ENCODE results near the gene PPP3R1. TPM values are rescaled to one million over a fixed set of nuclear protein-coding genes. Genes with fewer than 3 reads are reported as not detected.

Gene PPP3R1
- 38.6 TPM for total RNA-seq
- long read RNA-seq, partial matches to known transcripts: 0 of 2 reads
- long read RNA-seq, other reads (novel, unspliced or antisense): 0 of 2 reads

GRCh38 chr2:68252400-68253218 lies at the start of gene PPP3R1:
PPP3R1 (minus strand) TSS chr2:68252532; CDS start chr2:68252127, 405 bp downstream.
- ATAC-seq (ENCODE audit: poor library complexity) (peak; percentile 97), DNase-seq (peak; percentile 96)
- intact Hi-C loops (cut with DNase I): no loop called here

- intact Hi-C loops (cut with DNase I): no loop called here
- DNase-seq (no peak), ATAC-seq (ENCODE audit: poor library complexity) (no peak)
Measured at GRCh38 chr2:68295516-68295915, 43.2 kb upstream of the PPP3R1 start.

DNA sequence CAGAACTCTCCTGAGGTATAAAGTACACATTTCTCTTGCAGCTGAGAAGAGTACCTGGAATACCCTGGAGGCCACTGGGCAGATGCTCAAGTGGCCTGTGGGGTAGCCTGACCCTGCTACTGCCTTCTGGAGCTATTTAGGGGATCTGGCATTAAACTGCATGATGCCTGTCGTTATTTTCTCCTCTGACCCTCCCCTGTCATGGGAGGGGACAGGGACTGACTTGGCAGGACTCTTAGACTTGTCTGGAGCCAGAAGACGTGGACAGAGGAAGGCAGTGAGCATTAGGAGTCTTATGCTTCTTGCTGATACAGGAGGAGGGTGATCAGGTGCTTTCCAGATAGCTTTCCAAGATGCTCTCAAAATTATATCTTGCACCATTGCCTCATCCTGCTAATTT lies 42.6 kb upstream of the PPP3R1 start:
- DNase-seq (no peak), ATAC-seq (ENCODE audit: poor library complexity) (no peak)
- intact Hi-C loops (cut with DNase I): no loop called here

GRCh38 chr2:68294187-68294586 lies 41.9 kb upstream of the PPP3R1 start:
- no peak for DNase-seq
- intact Hi-C loops (cut with DNase I): no loop called here
- ATAC-seq (ENCODE audit: poor library complexity): no peak

- intact Hi-C loops (cut with DNase I): no loop called here
- ATAC-seq (ENCODE audit: poor library complexity) (no peak), DNase-seq (no peak)
Measured at GRCh38 chr2:68293755-68294154, 41.4 kb upstream of the PPP3R1 start.

- DNase-seq: no peak
- intact Hi-C loops (cut with DNase I): no loop called here
- ATAC-seq (ENCODE audit: poor library complexity): no peak
Measured at GRCh38 chr2:68293024-68293423, 40.7 kb upstream of the PPP3R1 start.

DNA sequence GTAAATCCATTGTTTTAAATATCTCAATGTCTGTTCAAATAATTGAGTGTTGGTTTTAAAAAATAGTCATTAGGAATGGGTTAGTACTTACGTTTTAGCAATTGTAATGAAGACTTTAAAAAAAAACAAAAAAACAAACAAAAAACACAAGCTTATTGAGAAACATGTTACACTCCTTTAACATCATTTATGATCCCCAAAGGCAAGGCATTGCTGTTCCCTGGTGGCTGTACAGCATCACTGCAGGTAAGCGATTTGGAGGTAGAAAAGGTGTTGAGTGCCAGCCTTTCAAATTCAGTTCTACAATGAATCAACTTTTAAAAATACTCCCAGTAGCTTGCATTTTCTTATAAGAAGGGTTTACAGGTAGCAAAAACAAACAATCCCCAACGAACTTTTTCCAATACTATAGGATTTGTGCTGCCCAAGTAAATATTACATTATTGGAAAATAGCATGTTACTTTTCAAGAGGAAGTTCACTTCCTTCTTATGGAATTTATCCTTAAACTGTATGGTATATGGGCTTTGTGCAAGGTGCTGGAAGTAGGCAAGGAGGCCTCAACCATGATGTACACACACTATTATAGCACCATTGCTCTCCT lies 39.9 kb upstream of the PPP3R1 start:
- intact Hi-C loops (cut with DNase I): no loop called here
- DNase-seq (no peak), ATAC-seq (ENCODE audit: poor library complexity) (peak; percentile 36)

- intact Hi-C loops (cut with DNase I): no loop called here
- ATAC-seq (ENCODE audit: poor library complexity): peak; percentile 7
Measured at GRCh38 chr2:68291314-68291713, 39.0 kb upstream of the PPP3R1 start.

GRCh38 chr2:68290901-68291300 lies 38.6 kb upstream of the PPP3R1 start:
- ATAC-seq (ENCODE audit: poor library complexity) (peak; percentile 90), DNase-seq (no peak)
- intact Hi-C loops (cut with DNase I): no loop called here

More at GRCh38 chr2:68291314-68291713, 39.0 kb upstream of the PPP3R1 start:
- DNase-seq: no peak

- DNase-seq: peak; percentile 62
- intact Hi-C loops (cut with DNase I): no loop called here
Measured at GRCh38 chr2:68287580-68288441, 35.5 kb upstream of the PPP3R1 start.

GRCh38 chr2:68284896-68285295 lies 32.6 kb upstream of the PPP3R1 start:
- DNase-seq: peak; percentile 65
- ATAC-seq (ENCODE audit: poor library complexity): peak; percentile 80

More at GRCh38 chr2:68287580-68288441, 35.5 kb upstream of the PPP3R1 start:
- peak; percentile 57 for ATAC-seq (ENCODE audit: poor library complexity)

DNA sequence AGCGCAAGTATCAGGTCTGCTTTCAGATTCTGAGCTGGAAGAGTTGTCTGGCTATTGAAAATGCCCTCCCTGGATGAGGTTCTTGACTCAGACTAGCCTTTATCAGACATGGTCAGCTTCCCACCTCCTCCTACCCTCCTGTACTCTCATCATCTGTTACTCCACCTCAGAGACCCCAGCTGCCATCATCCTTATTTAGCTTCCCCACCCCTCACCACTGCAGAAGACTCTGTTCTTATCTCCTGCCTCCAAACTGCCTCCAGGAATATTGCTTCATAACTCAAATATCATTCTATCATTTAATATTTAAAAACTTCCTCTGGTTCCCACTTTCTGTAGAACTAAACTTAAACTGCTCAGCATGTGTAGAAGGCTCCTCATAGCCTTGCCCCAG lies 31.1 kb upstream of the PPP3R1 start:
- intact Hi-C loops (cut with DNase I): loop anchor here (2.0 to 5.0 kb wide), 2 partner anchors 86 to 161 kb away; no protein-coding TSS in a partner anchor
- ATAC-seq (ENCODE audit: poor library complexity) (no peak), DNase-seq (no peak)

More at GRCh38 chr2:68284896-68285295, 32.6 kb upstream of the PPP3R1 start:
- intact Hi-C loops (cut with DNase I): loop anchor here (5.0 kb wide), 1 partner anchor 88 kb away; no protein-coding TSS in a partner anchor

DNA sequence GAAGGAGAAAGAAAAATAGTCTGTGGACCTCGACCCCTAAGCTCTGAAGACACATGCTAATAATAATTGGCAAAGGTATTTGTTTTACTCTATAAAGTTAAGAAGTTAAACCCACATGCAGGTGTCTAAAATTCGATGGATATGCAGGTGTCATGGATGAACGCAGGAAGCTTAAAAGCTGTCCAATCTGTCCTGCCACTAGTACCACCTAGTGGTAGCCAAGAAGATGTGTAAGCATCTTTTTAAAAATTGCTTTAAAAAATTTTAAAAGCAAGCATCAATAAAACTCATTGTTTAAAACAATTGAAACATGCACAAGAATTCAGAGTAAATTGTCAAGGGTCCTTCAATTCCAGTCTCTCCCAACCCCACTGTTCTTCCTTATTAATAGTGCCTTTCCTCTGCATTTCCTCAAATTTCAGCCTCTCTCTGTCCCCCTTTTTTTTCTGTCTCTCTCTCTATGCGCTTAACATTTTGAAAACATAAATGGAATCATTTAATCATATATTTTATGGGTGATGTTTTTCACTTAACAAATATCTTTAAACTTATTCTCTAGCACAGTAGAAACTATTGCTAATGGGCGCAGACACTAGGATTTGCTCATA lies 30.6 kb upstream of the PPP3R1 start:
- intact Hi-C loops (cut with DNase I): loop anchor here (2.0 to 5.0 kb wide), 2 partner anchors 86 to 160 kb away; no protein-coding TSS in a partner anchor
- ATAC-seq (ENCODE audit: poor library complexity): no peak
- DNase-seq: no peak

DNA sequence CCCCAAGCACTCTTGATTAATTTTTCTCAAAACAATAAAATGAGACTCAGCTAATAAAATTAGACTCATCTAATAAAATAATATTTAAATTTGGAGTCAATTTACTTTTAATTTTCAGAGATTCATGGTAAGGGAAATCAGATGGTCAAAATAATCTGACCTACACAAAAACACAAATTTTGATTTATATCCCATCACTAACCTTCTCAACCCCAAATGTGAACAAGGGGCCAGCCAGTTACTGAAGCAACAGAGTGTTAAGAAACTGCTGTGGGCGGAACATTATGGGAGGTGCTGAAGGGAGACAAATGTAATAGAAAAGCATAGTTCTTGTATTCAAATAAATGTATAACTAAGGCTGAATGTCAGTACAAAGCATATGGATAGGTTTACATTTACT lies 28.5 kb upstream of the PPP3R1 start:
- no peak for DNase-seq
- ATAC-seq (ENCODE audit: poor library complexity): no peak
- intact Hi-C loops (cut with DNase I): loop anchor here (5.0 kb wide), 1 partner anchor 83 kb away; no protein-coding TSS in a partner anchor

DNA sequence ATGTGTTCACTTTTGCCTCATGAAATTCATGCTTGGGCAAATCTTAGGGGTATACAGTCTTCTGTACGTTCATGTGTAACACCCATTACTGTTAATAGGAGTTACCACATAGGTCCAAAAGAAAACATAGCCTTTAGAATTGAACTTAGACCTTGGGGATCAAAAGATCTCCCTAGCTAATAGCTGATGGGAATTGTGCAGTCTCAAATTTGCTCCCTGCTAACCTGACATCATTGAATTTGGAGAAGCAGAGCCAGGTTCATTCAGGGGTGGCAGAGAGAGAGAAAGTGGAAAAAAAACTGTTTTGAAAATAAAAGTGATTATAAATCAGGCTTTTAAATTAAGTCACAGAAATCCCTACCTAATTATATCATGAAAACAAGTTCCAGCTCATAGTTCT lies 28.0 kb upstream of the PPP3R1 start:
- no peak for ATAC-seq (ENCODE audit: poor library complexity)
- intact Hi-C loops (cut with DNase I): loop anchor here (5.0 kb wide), 1 partner anchor 83 kb away; no protein-coding TSS in a partner anchor
- DNase-seq: no peak

DNA sequence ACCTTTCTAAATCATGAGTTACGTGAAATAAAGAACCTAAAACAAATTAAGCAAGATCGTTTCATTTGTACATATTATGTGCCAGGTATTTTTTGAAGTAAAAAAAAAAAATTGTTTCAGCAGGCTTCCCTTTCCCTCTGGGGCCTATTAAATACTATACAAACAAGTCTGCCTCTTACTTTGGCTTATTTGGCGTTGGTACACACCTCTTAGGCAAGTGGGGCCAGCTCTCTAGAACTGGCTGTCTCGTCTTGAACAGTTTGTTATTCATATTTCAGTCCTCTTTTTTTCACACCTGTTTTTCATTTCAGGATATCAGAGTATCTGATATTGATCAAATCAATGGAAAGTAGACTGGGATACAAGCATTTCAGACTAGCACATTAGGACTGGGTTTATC lies 27.4 kb upstream of the PPP3R1 start:
- DNase-seq (no peak), ATAC-seq (ENCODE audit: poor library complexity) (no peak)
- intact Hi-C loops (cut with DNase I): loop anchor here (5.0 kb wide), 1 partner anchor 82 kb away; no protein-coding TSS in a partner anchor

DNA sequence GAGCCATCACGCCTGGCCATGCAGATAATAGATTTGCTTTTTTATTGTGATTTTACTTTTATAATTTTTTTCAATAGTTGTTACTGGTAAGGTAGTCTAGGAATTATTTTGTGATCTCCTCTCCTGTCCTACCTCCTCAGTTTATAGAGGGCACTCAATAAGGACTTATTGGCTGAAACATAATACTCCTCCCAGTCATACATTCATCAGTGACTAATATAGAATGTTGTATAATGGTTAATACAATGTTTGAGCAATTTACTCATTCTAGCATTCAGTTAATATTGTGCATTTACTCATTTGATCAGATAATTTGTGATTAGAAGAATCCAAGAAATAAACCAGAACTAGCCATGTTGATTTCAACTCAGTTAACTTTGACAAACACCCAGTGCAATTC lies 25.8 kb upstream of the PPP3R1 start:
- intact Hi-C loops (cut with DNase I): no loop called here
- ATAC-seq (ENCODE audit: poor library complexity): no peak
- no peak for DNase-seq

DNA sequence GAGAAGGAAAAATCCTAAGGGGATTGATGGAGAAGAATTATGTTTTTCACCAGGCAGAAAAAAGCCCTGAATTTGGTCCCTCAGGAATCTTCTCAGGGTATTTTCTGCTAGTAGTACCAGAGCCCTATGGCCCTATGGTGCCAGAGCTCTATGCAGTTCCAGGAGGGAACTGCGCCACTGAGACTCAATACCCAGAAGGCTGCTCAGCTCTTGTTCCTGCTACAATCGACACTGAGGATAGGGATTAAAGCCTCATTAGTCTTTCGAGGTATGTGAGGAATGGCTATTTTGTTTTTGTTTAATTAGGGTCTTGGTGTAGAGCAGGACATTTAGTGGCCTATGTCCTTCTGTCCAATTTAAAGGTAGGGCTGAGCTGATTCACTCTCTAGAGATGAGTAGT lies 21.7 kb upstream of the PPP3R1 start:
- intact Hi-C loops (cut with DNase I): no loop called here
- no peak for DNase-seq
- ATAC-seq (ENCODE audit: poor library complexity): no peak
